ENCODE results near the gene ZNG1A.
"Not testable (repeated sequence)": the region's sequence is repeated elsewhere in the genome, so short reads cannot be mapped to it uniquely, and the experiment has no call there.

GRCh38 chr9:73900-74525, 104.8 kb downstream of the ZNG1A start:
- not testable (repeated sequence) for TF ChIP-seq POLR2A (IDR thresholded peaks at IDR 0.05; ENCODE audit: low read length); GATA1 (IDR thresholded peaks at IDR 0.05; ENCODE audit: low read depth, low read length)
